GM18507 (cell line): ENCODE measurements around the gene KCNJ15.

Source experiments
- DNase-seq: peaks from one replicate; pipeline ENCODE4 v3.0.0; 2011; ENCODE audit warnings: low read depth; ENCODE audit not compliant: insufficient read length; ENCODE audit errors: extremely low spot score
- FAIRE-seq: peaks from 2 replicates; lab custom pipeline; 2011; peaks lifted over from hg19 to GRCh38; lab: Jason Lieb, UNC

The KCNJ15 gene

DNA sequence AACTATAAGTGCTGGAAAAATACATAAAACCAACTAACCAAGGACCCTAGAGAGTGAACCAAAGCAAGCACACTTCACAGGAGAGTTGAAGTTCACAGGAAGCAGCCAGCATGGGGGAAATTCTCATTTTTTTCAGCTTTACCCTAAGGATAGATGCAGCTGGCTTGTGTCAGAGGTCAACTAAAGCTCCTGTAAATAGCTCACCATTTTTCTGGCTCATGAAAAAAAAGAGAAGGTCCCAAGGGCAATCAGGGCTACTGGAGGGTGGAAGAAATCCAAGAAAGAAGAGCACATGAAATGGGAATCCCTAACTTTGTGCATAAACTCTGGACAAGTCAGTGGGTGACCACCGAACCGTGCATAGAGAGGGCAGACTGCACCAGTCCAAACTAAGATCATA lies 58.3 kb downstream of the KCNJ15 start:
- no peak for FAIRE-seq
- no peak for DNase-seq

DNA sequence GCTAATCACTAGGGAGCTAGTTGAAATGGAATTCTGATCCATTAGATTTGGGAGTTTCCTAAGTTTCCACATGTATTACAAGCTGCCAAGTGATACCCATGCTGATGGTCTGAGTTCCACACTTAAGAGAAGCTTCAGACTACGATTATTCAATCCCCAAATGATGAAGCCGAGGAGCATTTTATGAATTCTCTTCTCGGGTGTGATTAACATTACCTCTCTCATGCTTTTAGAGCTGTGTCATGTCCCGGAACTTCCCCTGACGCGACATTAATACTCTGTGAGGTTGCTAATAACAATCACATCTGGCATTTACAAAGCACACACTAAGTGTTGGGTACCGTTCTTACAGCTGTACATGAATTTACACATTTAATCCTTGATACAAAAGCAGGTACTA lies 63.0 kb downstream of the KCNJ15 start:
- DNase-seq (no peak), FAIRE-seq (no peak)

GRCh38 chr21:38321568-38321967 lies 64.8 kb downstream of the KCNJ15 start:
- no peak for FAIRE-seq
- no peak for DNase-seq

DNA sequence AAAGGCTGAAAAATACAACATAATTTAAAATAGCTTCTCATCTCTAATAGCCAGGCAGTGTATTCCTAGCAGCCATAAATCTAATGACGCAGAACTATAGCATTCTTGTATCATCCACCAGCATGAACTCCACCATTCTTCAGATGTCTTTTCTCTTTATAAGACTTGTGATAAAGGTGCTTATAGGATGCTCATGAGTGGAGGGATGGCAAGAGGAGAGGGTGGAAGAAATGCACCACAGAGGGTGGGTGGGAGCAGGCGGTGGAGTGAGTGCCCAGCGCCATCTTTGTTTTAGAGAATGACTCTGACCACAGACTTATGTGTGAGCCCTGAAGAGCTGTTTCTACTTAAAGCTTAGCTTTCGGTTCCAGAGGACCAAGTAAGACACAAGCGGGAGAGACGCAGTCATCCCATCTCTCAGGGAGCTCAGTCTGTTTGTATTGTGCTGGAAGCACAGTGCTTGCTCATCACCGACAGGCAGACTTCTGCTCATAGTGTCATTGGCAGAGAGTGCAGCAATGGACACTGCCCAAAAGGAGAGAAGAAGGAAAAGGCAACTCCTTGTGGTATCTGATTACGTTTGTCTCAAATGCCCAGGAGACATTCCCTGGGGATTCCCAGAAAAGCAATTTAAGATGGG lies 65.6 kb downstream of the KCNJ15 start:
- DNase-seq: no peak
- FAIRE-seq: no peak

- DNase-seq (no peak), FAIRE-seq (peak; percentile 36)
Measured at GRCh38 chr21:38323721-38324531, 67.1 kb downstream of the KCNJ15 start.

GRCh38 chr21:38325216-38325615 lies 68.4 kb downstream of the KCNJ15 start:
- FAIRE-seq (no peak), DNase-seq (no peak)

DNA sequence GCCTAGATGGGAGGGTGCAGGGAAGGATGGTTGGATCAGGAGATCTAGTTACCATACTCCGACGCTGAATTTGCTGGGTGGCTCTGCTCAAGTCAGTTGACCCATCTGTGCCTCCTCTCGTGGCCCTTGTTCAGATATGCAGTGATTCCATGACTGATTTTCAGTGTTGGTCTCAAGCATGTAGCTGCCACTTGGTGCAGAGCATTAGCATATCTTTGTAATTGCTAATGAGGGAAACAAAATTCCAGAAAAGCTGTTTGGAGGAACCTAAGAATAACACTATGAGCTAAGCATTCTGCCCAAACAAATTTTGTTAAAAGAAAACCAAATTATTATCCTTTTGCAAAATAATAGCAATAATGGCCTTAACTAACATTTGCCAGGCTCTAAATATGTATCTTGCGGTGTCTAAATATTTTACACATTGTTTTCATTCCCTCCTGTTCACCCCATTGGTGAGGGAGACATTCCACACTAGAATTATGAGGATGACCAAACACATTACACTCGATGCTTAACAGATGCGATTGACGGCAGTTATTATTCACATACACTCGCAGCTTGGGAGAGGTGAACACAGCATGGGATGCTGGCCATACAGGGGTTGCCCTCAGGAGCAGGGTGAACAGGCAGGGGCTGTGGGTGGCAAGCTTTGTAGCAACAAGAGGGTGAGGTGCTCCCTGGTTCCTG lies 69.1 kb downstream of the KCNJ15 start:
- no peak for FAIRE-seq
- no peak for DNase-seq

- FAIRE-seq (no peak), DNase-seq (no peak)
Measured at GRCh38 chr21:38326429-38326828, 69.6 kb downstream of the KCNJ15 start.

GRCh38 chr21:38326899-38327298 lies 70.1 kb downstream of the KCNJ15 start:
- no peak for DNase-seq
- peak; percentile 70 for FAIRE-seq

GRCh38 chr21:38327984-38328383 lies 71.2 kb downstream of the KCNJ15 start:
- DNase-seq: no peak
- FAIRE-seq: peak; percentile 89

DNA sequence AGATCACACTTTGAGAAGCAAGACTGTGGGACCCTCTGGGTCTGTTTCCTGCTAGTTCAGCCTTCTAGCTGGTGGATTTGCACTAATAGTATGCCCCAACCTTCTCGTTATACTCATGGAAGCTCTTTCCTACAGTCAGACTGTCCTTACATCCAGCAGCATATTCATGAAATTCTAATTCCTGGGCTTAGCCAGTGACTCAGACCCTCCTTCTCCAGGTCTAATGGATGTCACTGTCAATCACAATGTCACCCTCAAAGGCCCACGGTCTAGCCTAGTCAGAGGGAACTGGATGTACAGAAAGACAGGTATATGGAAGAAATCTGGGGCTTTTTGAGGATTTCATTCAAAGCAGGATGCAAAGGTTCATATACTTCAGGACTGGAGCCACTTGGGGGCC lies 72.4 kb downstream of the KCNJ15 start:
- FAIRE-seq (no peak), DNase-seq (no peak)

DNA sequence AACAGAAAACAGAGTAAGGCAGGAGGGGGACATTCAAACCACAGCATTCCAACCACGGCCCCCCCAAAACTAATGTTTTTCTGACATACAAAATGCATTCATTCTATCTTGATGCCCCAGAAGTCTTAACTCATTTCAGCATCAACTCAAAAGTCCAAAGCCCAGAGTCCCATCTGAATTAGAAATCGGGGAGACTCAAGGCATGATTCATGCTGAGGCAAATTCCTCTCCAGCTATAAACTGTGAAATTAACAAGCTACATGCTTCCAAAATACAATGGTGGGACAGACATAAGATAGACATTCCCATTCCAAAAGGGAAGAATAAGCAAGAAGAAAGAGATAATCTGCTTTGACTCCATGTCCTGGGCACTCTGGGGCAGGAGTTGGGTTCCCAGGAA lies 73.9 kb downstream of the KCNJ15 start:
- DNase-seq (no peak), FAIRE-seq (no peak)

DNA sequence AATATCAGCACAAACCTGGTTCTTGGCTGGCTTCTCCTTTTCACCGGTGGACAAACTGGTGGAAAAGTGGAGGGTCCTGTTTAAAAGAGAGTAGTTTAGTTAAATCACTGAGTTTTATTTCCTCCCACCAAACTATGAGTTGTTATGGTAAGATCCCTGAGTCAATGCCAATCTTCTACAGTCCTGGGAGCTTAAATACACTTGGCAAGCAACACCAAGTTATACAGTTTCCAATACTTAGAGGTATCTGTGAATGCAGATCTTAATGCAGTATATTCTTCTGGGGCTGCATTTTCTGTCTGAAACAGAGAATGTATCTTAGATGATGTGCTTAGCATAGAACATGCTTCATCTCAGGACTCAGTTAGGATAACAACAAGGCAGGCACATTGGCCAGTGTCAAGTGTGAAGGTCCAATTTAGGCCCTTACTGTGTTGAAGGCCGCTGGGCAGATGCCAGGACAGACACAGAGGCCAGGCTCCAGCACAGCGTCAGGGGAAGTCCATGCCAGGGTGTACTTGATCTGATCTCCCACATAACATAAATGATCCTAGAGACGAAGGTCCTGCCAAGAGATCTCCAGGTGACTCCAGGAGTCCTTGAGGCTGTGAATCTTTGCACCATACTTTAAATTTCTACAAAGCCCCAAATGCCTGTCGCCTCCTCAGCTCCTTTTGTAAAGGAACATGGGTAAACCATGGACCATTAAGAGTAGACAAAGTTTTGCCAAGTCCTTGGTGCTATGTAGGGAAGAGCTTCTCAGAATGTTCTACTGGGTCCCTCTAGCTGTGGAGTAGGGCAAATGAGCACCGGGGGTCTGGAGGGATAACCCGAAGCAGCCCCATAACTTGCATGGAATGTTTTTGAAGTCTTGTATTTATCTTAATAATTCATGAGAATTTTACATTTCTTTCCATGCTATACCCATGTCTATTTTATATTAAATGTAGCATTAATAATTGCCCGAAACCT lies 76.8 kb downstream of the KCNJ15 start:
- no peak for FAIRE-seq
- DNase-seq: no peak

DNA sequence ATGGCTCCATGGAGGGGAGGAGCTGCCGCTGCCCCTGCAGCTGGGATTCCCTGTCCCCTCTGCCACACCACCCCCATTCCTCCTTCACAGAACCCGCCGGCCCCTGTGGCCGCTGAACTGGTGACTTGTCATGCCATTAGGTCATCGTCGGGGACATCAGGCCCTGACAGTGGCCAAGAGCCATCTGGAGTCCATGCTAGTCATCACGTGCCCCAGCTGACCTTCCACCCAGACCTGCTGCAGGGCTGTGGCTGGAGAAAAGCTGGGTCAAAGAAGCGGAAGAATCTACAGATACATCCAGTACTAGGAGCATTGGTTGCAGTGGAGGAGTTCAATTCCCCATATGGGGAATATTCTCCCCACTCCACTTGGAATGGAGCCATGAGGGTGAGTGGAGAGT lies 78.1 kb downstream of the KCNJ15 start:
- FAIRE-seq (no peak), DNase-seq (no peak)

DNA sequence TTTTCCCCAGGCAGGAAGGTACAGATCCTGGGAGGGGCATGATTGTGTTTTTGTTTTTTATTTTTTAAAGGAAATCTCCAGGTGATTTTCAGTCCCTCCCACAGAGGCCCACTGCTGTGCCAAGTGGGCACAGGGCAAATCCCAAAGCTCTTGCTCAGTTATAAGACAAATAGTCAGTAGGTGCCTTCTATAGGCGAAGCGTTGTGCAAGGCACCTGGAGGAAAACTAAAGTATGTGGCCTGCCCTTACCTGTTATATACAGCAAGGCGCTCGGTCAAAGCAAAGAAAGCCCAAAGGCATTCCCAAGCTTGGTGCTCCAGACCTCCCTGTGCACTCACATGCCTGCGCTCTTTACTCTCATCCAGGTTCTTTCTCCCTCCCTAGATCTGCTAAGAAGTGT lies 81.0 kb downstream of the KCNJ15 start:
- no peak for DNase-seq
- FAIRE-seq: no peak

DNA sequence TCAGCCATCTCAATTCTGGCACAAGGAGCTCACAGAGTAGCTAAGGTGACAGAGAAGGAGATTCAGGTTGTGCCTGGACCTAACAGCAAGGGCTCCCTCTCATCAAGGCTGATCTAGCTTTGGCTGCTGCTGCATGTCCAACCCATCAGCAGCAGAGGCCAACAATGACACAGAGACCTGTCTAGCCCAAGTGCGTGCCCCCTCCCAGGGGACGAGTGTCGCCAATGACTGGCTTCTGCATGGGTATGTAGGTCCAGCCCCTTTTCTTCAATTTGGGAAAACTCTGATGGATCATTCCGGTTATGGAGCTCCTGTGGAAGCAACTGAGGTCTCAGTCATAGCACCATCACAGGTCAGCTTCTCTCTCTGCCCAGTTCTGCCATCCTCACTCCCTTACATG lies 83.3 kb downstream of the KCNJ15 start:
- FAIRE-seq: no peak

GRCh38 chr21:38341546-38342012 lies 84.8 kb downstream of the KCNJ15 start:
- no peak for DNase-seq
- FAIRE-seq: no peak

More for the DNA sequence above, 83.3 kb downstream of the KCNJ15 start:
- no peak for DNase-seq

- DNase-seq: no peak
- no peak for FAIRE-seq
Measured at GRCh38 chr21:38342739-38343138, 85.9 kb downstream of the KCNJ15 start.

- FAIRE-seq: no peak
- DNase-seq: no peak
Measured at GRCh38 chr21:38343691-38344090, 86.9 kb downstream of the KCNJ15 start.
